Urothelium cell line (cell line): ENCODE measurements around the gene SOCS7.

Experiments
- DNase-seq: peaks from one replicate; pipeline ENCODE4 v3.0.0; 2011; ENCODE audit warnings: low spot score, mixed read lengths
- FAIRE-seq: peaks from 2 replicates; lab custom pipeline; 2011; peaks lifted over from hg19 to GRCh38; lab: Jason Lieb, UNC

SOCS7 gene, protein sequence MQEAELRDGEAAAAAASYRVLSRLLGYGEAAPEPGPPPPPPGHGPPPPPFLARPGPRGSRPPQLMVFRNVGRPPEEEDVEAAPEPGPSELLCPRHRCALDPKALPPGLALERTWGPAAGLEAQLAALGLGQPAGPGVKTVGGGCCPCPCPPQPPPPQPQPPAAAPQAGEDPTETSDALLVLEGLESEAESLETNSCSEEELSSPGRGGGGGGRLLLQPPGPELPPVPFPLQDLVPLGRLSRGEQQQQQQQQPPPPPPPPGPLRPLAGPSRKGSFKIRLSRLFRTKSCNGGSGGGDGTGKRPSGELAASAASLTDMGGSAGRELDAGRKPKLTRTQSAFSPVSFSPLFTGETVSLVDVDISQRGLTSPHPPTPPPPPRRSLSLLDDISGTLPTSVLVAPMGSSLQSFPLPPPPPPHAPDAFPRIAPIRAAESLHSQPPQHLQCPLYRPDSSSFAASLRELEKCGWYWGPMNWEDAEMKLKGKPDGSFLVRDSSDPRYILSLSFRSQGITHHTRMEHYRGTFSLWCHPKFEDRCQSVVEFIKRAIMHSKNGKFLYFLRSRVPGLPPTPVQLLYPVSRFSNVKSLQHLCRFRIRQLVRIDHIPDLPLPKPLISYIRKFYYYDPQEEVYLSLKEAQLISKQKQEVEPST

DNA sequence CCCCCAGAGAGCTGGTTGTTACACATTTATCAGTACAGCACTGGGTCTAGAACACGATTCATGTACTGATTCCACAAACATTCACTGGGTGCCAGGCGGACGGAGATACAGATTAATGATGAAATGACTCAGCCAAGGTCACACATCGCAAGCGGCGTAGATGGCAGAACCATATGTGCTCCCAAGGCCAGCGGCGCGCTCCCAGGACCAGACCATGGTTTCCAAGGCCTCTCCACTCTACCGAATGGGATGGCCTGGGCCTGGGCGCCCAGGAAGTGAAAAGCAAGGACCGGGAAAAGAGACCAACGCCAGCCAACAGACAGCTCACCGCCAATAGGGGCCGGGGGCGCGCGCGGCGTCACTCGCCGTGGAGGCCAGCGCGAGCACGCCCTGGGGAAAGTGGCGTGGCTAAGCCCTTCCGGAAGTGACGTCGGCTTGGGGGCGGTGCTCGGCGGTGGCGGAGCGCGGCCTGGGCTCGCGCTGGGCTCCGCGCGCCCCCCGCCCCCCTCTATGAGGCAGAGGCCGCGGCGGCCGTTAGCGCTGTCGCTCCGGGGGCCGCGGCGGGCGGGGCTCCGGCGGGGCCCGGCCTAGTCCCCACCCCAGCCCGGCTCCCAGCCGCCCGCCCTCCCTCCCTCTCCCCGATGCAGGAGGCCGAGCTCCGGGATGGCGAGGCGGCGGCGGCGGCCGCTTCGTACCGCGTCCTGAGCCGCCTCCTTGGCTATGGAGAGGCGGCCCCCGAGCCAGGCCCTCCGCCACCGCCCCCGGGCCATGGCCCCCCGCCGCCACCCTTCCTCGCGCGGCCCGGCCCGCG lies at the start of gene SOCS7:
SOCS7 (plus strand) TSS at position 433 of the 811 bp plus-strand sequence; CDS start at position 642, 209 bp downstream.
- FAIRE-seq = no peak

DNA sequence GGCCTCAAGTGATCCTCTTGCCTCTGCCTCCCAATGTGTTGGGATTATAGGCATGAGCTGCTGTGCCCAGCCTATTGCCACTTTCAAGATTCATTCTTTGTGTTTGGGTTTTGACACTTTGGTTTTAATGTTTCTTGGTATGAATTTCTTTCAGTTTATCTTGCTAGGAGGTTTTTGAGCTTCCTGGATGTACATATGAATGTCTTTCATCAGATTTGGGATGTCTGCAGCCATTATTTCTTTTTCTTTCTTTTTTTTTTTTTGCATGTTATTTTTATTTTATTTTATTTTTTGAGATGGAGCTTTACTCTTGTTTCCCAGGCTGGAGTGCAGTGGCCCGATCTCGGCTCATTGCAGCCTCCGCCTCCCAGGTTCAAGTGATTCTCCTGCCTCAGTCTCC lies 36.1 kb upstream of the SOCS7 start:
- no peak for DNase-seq
- FAIRE-seq = no peak

More for the DNA sequence above, at the start of gene SOCS7:
- peak; percentile 97 for DNase-seq

- FAIRE-seq (no peak), DNase-seq (no peak)
These were observed 34.6 kb upstream of the SOCS7 start for GRCh38 chr17:38317081-38317480.

DNA sequence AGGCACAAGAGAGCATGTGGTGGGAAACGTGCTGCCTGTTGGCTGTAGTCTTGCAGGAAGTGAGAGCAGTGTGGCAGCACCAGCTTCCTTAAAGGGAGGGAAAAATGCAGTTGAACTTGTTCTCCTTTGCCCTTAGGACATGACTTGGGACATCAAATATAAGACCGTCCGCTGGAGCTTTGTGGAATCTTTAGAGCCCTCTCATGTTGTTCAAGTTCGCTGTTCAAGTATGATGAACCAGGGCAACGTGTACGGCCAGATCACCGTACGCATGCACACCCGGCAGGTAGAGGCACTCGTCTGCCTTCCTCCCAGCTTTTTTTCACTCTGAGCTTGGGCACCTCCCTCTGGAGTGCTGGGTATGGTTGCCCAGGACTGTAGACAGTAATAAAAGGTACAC lies 31.2 kb upstream of the SOCS7 start:
- FAIRE-seq = no peak
- no peak for DNase-seq

- DNase-seq = peak; percentile 78
- FAIRE-seq = no peak
These were observed 29.4 kb upstream of the SOCS7 start for GRCh38 chr17:38322156-38322779.

DNA sequence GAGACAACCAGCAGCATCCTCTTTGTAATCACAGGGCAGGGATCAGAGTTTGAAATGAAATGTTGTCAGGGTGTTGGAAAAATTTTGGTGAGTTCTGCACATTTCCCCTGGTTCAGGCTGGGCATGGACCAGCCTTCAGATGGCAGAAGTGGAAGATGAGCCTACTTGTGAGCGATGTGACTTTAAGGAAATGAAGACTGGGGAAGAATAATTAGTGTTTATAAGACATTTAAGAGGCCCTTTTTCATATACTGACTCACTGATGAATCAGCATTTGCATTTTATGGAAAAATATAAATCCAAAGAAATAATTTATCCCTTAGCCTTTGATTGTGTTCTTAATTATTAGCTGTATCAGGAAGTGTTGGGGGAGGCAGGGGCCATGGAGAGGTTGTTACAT lies 28.7 kb upstream of the SOCS7 start:
- FAIRE-seq = no peak

DNA sequence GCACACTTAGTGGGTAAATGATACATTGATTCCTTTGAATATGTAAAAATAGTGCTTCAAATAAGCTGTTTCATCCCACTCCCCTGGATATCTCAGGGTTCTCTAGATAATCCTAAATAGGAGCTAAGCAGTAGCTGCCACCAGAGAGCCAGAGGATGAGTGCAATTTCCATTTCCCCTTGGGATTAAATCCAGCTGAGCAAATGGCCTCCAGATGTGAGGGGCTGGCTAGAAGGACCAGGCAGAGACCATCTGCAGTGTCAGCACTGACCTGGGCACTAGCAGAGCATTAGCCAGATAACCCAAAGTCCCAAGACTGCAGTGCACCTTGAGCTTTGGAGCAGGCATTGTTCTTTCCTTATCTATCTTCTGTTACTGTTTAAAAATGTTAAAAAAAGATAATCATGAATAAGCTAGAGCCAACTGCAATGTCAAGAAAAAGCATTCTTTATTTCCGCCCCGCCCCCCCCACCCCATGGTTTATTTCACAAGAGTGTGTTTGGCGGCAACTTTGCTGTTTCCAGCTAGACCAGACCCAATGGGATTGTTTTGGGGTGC lies 27.4 kb upstream of the SOCS7 start:
- FAIRE-seq (no peak), DNase-seq (no peak)

More for the DNA sequence above, 28.7 kb upstream of the SOCS7 start:
- no peak for DNase-seq

GRCh38 chr17:38324772-38325171 lies 26.9 kb upstream of the SOCS7 start:
- no peak for FAIRE-seq

GRCh38 chr17:38325221-38325851 lies 26.3 kb upstream of the SOCS7 start:
- FAIRE-seq (no peak), DNase-seq (no peak)

More at GRCh38 chr17:38324772-38325171, 26.9 kb upstream of the SOCS7 start:
- no peak for DNase-seq

DNA sequence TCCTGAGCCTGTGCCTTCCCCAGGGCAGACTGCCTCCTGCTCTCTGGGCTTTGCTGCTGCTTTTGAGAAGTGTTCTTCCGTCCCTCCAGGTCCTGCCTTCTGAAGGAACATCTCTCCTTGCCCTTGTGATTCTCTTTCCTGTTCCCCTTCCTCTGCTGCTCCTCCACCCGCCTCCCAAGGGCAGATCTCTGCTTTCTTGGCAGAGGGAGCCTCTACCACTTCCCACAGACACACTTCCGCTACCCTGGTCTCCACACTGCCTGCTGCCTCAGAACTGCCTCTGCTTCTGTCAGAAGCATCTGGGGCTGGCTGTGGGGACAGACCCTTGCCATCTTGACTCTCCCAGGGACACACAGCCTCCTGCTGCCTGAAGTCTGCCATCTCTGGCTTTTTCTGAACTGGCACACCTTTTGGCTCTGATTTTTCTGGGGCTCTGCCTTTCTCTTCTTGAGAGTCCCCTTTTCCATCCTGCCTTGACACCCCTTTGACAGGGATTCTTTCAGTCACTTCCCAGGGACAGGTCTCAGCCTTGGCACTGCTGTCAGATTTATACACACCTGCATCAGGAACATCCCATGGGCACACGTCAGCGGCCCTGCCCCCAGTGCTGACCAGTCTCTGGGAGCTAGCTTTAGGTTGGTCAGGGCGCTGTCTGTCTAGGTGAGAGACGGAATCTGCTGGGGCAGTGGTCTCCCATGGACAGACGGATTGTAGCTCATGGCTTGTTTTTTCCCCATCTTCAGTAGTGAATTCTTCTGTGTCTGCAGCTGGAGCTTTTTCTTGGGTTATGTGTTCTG lies 24.4 kb upstream of the SOCS7 start:
- FAIRE-seq = no peak
- DNase-seq = no peak

- FAIRE-seq (no peak), DNase-seq (no peak)
These were observed 23.7 kb upstream of the SOCS7 start for GRCh38 chr17:38327936-38328335.

GRCh38 chr17:38328620-38329019 lies 23.0 kb upstream of the SOCS7 start:
- FAIRE-seq = no peak
- no peak for DNase-seq

DNA sequence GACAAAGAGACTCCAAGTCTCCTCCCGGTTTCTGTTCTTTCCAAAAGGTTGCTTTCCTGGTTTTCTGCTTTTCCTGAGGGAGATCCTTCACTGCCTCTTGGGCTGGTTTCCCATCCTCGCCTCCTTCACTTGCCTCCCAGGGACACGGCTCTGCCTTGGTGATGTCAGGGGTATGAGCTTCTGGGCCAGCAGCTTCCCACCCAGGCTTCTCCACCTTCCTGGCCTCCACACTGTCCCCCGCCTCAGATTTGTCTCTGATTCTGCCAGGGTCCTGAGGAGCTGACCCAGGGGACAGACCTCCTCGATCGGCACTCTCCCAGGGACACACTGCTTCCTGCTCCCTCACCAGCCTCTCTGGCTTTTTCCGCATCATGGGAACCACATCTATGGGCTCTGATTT lies 22.4 kb upstream of the SOCS7 start:
- FAIRE-seq (no peak), DNase-seq (no peak)

- FAIRE-seq (no peak), DNase-seq (no peak)
These were observed 21.6 kb upstream of the SOCS7 start for GRCh38 chr17:38329808-38330730.

DNA sequence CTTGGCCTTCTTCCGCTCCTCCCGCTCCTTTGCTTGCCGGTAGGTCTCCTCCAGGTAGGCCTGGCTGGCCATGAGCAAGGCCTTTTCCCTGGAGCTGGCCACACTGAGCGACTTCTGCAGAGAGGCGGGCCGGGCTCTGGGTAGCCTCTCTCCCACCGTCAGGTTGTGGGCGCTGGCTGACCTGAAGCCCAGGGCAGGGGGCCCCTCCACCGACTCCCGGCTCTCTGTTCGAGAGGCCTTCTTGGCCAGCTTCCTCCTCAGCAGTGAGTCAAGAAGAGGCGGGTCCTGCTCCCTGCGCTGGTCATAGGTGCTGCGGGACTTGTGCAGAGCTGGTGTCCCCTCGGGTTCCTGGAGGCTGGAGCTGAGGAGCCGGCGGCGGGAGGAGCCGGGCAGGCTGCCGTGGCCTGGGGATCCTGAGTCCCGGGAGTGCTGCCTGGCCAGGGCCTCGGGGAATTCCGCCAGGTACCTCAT lies 20.7 kb upstream of the SOCS7 start:
- FAIRE-seq (no peak), DNase-seq (no peak)

- DNase-seq (no peak), FAIRE-seq (no peak)
These were observed 18.9 kb upstream of the SOCS7 start for GRCh38 chr17:38332735-38333134.

- FAIRE-seq = no peak
- peak; percentile 67 for DNase-seq
These were observed 17.9 kb upstream of the SOCS7 start for GRCh38 chr17:38333635-38334295.
